ENCODE measurements around the gene PHLDB3.
A peak's percentile ranks its signal among the peaks of the same experiment; 100 is the strongest.
"Not testable (repeated sequence)": the region's sequence is repeated elsewhere in the genome, so short reads cannot be mapped to it uniquely, and the experiment has no call there.

Gene PHLDB3

GRCh38 chr19:43527860-43528622 lies 23.5 kb upstream of the PHLDB3 start:
- DNase-seq (ENCODE audit: low read depth in 1 of 2, low spot score in 1 of 2): no peak

GRCh38 chr19:43526884-43527859 lies 22.6 kb upstream of the PHLDB3 start, which contains the start of gene ETHE1:
Gene ETHE1, minus strand, starts transcription at chr19:43527201. Its CDS starts 24 bp downstream, at chr19:43527177.
- peak; percentile 49 to 54 for DNase-seq (ENCODE audit: low read depth in 1 of 2, low spot score in 1 of 2)

- DNase-seq (ENCODE audit: low read depth in 1 of 2, low spot score in 1 of 2): no peak
These were observed 21.6 kb upstream of the PHLDB3 start for GRCh38 chr19:43525836-43526771.

GRCh38 chr19:43524922-43525835 lies 20.6 kb upstream of the PHLDB3 start:
- no peak for DNase-seq (ENCODE audit: low read depth in 1 of 2, low spot score in 1 of 2)

- DNase-seq (ENCODE audit: low read depth in 1 of 2, low spot score in 1 of 2): not testable (repeated sequence)
These were observed 19.1 kb upstream of the PHLDB3 start for GRCh38 chr19:43523696-43524095.

GRCh38 chr19:43522929-43523328 lies 18.4 kb upstream of the PHLDB3 start:
- DNase-seq (ENCODE audit: low read depth in 1 of 2, low spot score in 1 of 2): no peak

GRCh38 chr19:43519436-43520088 lies 15.0 kb upstream of the PHLDB3 start:
- DNase-seq (ENCODE audit: low read depth in 1 of 2, low spot score in 1 of 2): peak; percentile 54 to 77

- DNase-seq (ENCODE audit: low read depth in 1 of 2, low spot score in 1 of 2): no peak
These were observed 13.5 kb upstream of the PHLDB3 start for GRCh38 chr19:43518051-43518450.

GRCh38 chr19:43512399-43512798 lies 7.9 kb upstream of the PHLDB3 start:
- not testable (repeated sequence) for DNase-seq (ENCODE audit: low read depth in 1 of 2, low spot score in 1 of 2)

GRCh38 chr19:43511324-43511723 lies 6.8 kb upstream of the PHLDB3 start:
- DNase-seq (ENCODE audit: low read depth in 1 of 2, low spot score in 1 of 2): no peak

GRCh38 chr19:43510713-43511112 lies 6.2 kb upstream of the PHLDB3 start:
- no peak for DNase-seq (ENCODE audit: low read depth in 1 of 2, low spot score in 1 of 2)

- no peak for DNase-seq (ENCODE audit: low read depth in 1 of 2, low spot score in 1 of 2)
These were observed 3.3 kb upstream of the PHLDB3 start for GRCh38 chr19:43507880-43508279.

GRCh38 chr19:43506629-43507028 lies 2.1 kb upstream of the PHLDB3 start:
- DNase-seq (ENCODE audit: low read depth in 1 of 2, low spot score in 1 of 2): no peak

GRCh38 chr19:43505941-43506340 lies 1.4 kb upstream of the PHLDB3 start:
- DNase-seq (ENCODE audit: low read depth in 1 of 2, low spot score in 1 of 2): no peak

GRCh38 chr19:43505186-43505456 lies 575 bp upstream of the PHLDB3 start:
- no peak for DNase-seq (ENCODE audit: low read depth in 1 of 2, low spot score in 1 of 2)

GRCh38 chr19:43503501-43504425 lies 783 bp downstream of the PHLDB3 start:
- peak; percentile 97 to 98 for DNase-seq (ENCODE audit: low read depth in 1 of 2, low spot score in 1 of 2)

GRCh38 chr19:43502419-43502976 lies 2.0 kb downstream of the PHLDB3 start:
- DNase-seq (ENCODE audit: low read depth in 1 of 2, low spot score in 1 of 2): no peak

Data from activated CD4-positive, alpha-beta T cell treated with anti-CD3 and anti-CD28 coated beads, Interleukin-2, amount 50 U/mL, for 24 hours (primary cell).